ENCODE results near the gene RGS16.

DNA sequence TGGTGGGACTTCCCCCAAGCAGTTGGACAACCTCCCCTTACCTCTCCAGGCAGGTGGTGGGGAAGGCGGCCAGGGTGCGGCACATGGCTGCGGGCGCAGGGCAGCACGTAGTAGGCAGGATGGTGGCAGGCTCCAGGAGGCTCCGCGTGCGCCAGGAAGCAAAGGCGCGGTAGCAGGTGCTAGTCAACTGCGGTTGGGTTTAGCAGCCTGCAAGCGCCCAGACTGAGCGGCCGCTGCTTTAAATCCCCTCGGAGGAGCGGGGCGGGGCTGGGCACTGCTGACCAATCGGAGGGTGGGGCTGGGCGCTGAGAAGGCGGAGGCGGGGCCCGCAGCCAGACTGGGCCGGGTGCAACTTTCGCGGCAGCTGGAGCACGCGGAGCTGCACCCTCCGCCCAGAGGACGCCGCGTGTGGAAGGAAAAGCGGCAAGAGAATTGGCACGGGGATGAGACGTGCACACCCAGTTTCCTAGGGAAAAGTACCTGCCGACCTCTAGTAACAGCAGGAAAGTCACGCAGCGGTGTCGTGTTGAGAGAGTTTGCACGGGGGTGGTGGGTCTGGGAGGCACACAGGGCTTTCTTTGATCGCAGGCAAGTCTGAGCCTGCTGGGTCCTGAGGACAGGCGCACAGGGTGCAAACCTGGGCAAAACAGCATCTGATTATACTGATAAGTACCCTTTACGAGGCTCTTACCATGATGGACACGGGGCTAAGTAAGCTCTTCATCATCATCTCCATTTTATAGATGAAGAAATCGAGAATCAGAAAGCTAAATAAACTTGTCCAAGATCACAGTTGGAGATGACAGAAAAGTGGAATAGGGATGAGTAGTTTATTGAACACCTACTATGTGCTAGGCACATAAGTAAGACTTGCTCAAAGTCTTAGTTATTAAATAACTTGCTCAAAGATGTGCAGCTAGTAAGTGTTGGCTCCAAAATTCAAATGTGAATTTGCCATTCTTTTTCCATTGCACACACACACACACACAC lies at the start of gene RGS16:
- TF ChIP-seq, protein P1, sequence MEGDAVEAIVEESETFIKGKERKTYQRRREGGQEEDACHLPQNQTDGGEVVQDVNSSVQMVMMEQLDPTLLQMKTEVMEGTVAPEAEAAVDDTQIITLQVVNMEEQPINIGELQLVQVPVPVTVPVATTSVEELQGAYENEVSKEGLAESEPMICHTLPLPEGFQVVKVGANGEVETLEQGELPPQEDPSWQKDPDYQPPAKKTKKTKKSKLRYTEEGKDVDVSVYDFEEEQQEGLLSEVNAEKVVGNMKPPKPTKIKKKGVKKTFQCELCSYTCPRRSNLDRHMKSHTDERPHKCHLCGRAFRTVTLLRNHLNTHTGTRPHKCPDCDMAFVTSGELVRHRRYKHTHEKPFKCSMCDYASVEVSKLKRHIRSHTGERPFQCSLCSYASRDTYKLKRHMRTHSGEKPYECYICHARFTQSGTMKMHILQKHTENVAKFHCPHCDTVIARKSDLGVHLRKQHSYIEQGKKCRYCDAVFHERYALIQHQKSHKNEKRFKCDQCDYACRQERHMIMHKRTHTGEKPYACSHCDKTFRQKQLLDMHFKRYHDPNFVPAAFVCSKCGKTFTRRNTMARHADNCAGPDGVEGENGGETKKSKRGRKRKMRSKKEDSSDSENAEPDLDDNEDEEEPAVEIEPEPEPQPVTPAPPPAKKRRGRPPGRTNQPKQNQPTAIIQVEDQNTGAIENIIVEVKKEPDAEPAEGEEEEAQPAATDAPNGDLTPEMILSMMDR (IDR thresholded peaks at IDR 0.05) = no peak
- TF ChIP-seq POLR2A (IDR thresholded peaks at IDR 0.05) = peak; percentile 69 to 79
